WI38 (cell line): Measurements from ENCODE around the gene HOXD12.

Experiments used
- H3K4me3 ChIP-seq: 2 replicates; pipeline ENCODE4 v1.5.1; 2011; ENCODE audit warnings: low read depth, mild to moderate bottlenecking, control low read depth, low read length
- CTCF ChIP-seq: IDR thresholded peaks from 2 replicates; pipeline ENCODE4 v1.5.1; 2012; ENCODE audit warnings: low read depth, mild to moderate bottlenecking, control low read depth, low read length

HOXD12 gene, protein sequence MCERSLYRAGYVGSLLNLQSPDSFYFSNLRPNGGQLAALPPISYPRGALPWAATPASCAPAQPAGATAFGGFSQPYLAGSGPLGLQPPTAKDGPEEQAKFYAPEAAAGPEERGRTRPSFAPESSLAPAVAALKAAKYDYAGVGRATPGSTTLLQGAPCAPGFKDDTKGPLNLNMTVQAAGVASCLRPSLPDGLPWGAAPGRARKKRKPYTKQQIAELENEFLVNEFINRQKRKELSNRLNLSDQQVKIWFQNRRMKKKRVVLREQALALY

DNA sequence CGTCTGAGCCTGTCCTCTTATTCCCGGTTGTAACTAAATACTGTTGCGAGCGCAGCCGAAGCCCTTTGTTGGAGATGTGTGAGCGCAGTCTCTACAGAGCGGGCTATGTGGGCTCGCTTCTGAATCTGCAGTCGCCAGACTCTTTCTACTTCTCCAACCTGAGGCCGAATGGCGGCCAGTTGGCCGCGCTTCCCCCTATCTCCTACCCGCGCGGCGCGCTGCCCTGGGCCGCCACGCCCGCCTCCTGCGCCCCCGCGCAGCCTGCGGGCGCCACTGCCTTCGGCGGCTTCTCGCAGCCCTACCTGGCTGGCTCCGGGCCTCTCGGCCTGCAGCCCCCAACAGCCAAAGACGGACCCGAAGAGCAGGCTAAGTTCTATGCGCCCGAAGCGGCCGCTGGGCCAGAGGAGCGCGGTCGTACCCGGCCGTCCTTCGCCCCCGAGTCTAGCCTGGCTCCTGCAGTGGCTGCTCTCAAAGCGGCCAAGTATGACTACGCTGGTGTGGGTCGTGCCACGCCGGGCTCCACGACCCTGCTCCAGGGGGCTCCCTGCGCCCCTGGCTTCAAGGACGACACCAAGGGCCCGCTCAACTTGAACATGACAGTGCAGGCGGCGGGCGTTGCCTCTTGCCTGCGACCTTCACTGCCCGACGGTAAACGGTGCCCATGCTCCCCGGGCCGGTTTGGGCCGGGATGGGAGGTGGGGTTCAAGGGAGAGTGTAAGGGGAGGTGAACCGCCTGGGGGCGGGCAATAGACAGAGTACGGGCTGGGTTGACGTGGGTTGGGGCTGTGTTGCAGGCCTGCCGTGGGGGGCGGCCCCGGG lies at the start of gene HOXD12:
HOXD12 (plus strand) TSS at position 68 of the 819 bp plus-strand sequence; CDS start at position 75, 7 bp downstream.
- TF ChIP-seq CTCF, result no peak
- no peak within 1 kb of the TSS for H3K4me3 ChIP-seq

DNA sequence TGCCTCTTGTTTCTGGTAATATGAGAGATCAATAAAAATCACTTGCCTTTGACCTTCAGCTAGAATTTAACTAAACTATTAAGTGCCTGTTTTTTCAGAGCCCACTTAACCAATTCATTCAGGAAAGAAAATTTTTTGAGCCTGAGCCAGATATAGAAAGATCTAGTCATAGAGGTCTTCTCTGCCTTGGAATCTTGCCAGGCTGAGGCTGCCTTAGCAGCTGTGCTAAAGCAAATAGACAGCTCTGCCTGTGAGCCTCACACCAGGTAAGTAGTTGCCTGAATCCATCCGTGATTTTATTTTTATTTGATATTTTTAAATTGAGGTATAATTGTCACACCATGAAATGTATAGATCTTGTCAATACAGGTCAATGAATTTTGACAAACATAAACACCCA lies 43.2 kb upstream of the HOXD12 start:
- no peak for TF ChIP-seq CTCF
- H3K4me3 ChIP-seq, result no peak overlapping the region

GRCh38 chr2:176063958-176064357 lies 35.6 kb upstream of the HOXD12 start:
- H3K4me3 ChIP-seq, result no peak overlapping the region
- no peak for TF ChIP-seq CTCF

DNA sequence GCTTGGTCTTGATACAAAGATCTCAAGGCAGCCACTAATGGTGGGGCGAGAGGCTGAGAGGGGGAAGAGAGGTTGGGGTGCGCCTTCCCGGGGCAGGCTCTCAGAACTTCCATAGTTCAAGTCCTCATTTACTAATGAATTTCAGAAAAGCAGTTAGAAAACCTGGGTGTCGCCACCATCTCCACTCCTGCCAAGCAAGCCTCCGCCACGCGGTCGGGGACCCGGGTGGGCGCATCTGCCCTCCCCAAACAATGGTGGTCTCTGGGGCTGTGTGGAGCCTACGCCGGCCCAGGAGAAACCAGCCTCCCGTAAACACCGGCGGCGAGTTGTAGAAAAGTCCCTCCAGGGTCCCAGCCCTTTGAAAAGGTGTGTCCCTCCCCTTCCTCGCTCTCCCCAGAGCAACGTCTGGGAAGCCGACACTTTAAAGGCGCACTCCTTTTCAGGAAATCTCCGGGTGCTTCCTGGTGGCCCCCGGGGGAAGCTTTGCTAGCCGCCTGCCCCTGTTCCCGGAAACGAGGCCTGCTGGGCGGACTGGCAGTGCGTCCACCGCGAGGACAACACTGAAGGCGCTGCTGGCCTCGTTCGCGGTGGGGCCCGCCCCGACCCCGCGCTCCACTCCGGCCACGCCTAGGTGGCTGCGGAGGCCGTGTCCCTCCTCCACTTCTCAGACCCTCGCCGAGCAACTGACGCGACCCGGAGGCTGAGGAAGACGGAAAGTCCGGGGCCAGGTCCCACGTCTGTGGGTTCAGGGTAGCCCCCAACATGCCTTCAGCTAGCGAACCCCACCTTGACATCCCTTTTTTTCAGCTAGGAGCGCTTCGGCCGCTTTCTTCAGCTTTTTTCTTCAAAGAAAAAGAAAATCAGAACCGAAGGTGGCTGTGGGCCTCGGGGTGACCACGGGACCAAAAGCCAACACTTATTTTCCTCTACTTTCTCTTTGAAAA lies 32.7 kb upstream of the HOXD12 start:
- H3K4me3 ChIP-seq, result no peak overlapping the region
- no peak for TF ChIP-seq CTCF

DNA sequence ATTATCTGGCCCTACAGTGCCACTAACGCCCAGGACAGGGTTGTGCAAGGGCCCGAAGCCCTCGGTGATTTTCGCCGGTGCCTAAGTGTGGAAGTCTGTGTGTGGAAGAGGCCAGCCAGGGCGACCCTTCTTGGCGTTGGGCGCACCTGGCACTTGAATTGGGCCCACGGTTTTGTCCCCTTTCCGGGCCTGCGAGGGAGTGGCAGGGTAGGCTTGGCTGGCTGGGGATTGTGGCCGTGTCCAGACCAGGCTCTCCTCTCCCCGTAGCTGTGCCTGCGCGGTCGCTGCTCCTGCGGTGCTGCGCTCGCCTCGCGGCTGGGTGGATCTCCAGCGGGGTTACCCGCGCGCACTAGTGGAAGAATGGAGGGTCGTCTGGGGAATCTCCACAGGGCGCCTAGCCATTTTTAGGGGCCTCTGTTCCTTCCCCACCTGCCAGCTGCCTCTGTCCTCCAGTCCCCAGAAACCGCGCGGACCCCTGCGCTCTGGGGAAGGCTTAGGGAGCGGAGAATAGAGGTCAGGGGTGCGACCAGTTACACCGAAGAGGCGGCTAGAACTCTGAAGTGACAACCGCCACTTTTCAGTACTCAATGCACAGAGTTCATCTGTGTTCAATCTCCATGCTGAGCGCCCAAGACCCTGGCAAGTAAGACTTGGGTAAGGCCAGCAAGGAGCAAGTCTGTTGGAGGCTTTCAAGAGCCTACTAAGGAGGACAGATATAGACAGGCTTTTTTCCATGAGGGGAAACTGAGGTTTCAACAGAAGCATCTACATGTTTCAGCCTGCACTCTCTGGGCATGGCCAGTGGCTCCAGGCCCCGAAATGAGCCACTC lies 31.8 kb upstream of the HOXD12 start:
- no peak overlapping the region for H3K4me3 ChIP-seq
- no peak for TF ChIP-seq CTCF

GRCh38 chr2:176068419-176068832 lies 31.2 kb upstream of the HOXD12 start:
- H3K4me3 ChIP-seq, result no peak overlapping the region
- no peak for TF ChIP-seq CTCF
